ENCODE measurements around the gene GREB1. TPM values are rescaled to one million over a fixed set of nuclear protein-coding genes. Genes with fewer than 3 reads are reported as not detected.

The GREB1 gene
- total RNA-seq, 1 experiment from 2014 or later = 16.5 TPM

GRCh38 chr2:11559786-11560155 lies 25.9 kb downstream of the GREB1 start:
- Mint-ChIP-seq H3K36me3 (ENCODE audit: insufficient read depth in 1 of 3, low read depth in 3 of 3) (peaks cover 0 to 5% (median 0%) of the 10 kb centered on the region in 3 experiments; a peak in 1 of 7 replicates), H3K27ac (peak overlapping the region in 2 of 3 experiments; percentile 57 to 82; a peak in 3 of 7 replicates), H3K4me1 (peaks cover 24 to 36% of the 10 kb centered on the region in 2 experiments), H3K9me3 (no peaks in the 10 kb centered on the region), H3K4me3 (no peak overlapping the region), H3K27me3 (ENCODE audit: low read depth) (no peaks in the 10 kb centered on the region)
- no peak overlapping the region for H2AFZ ChIP-seq (ENCODE audit: low read length)
- no peaks in the 10 kb centered on the region for H3K23me2 ChIP-seq (ENCODE audit: insufficient read length, low read depth, low read length, poor library complexity, severe bottlenecking)
- TF ChIP-seq CTCF (conservative IDR thresholded peaks at IDR 0.05) = no peak
- no peak overlapping the region for H3K9ac ChIP-seq (ENCODE audit: extremely low read depth, insufficient read length, low read length)
- no peak overlapping the region for H2BK120ac ChIP-seq (ENCODE audit: low read depth, low read length, poor library complexity, severe bottlenecking)
- H3K4me2 ChIP-seq (ENCODE audit: insufficient read depth, insufficient read length, low read length) = no peak overlapping the region
- DNase-seq = no peak
- no peak overlapping the region for H2BK20ac ChIP-seq (ENCODE audit: low read depth, low read length, poor library complexity, severe bottlenecking)
- H3K9me3 ChIP-seq (ENCODE audit: control insufficient read depth, low read depth, low read length) = no peaks in the 10 kb centered on the region
- H2AK5ac ChIP-seq (ENCODE audit: insufficient read length, low read length) = no peak overlapping the region
- no peak overlapping the region for H4K8ac ChIP-seq (replicated peaks; ENCODE audit: insufficient read length, low read depth, low read length)
- no peak overlapping the region for H3K23ac ChIP-seq (ENCODE audit: insufficient read length, low read depth, low read length)
- no peak overlapping the region for H2BK12ac ChIP-seq (ENCODE audit: insufficient read length, low read depth, low read length)
- H4K20me1 ChIP-seq (ENCODE audit: control insufficient read depth, insufficient read depth, insufficient read length) = no peaks in the 10 kb centered on the region
- no peak overlapping the region for H3K14ac ChIP-seq (ENCODE audit: insufficient read depth, low read length)
- no CpG with 5 or more reads among the region's 7 CpGs for WGBS (ENCODE audit: extremely low coverage, insufficient read length, low lambda C conversion rate)
- no peak overlapping the region for H4K5ac ChIP-seq (ENCODE audit: insufficient read length, low read depth, low read length)
- H2BK5ac ChIP-seq (ENCODE audit: insufficient read length, low read length) = no peak overlapping the region
- H3K27me3 ChIP-seq (ENCODE audit: insufficient read depth, low read length) = no peaks in the 10 kb centered on the region
- H3K4ac ChIP-seq (ENCODE audit: low read depth, low read length) = no peak overlapping the region
- H2BK15ac ChIP-seq (ENCODE audit: low read depth, low read length) = no peak overlapping the region
- no peaks in the 10 kb centered on the region for H3K79me2 ChIP-seq (ENCODE audit: insufficient read depth, low read length)
- H3K4me1 ChIP-seq (ENCODE audit: insufficient read depth, low read length) = peaks cover 4% of the 10 kb centered on the region; the same call in 1 of the 2 replicates
- no peak overlapping the region for H3K56ac ChIP-seq (ENCODE audit: insufficient read length, low read depth, low read length)
- H3K79me1 ChIP-seq (ENCODE audit: insufficient read depth, low read depth, low read length, poor library complexity, severe bottlenecking) = no peaks in the 10 kb centered on the region
- H3K18ac ChIP-seq (ENCODE audit: insufficient read length, low read depth, low read length) = no peak overlapping the region
- no peak overlapping the region for H3T11ph ChIP-seq (ENCODE audit: low read length)
- no peak overlapping the region for H4K91ac ChIP-seq (ENCODE audit: insufficient read length, low read depth, low read length)
- H3K27ac ChIP-seq (ENCODE audit: insufficient read length, low read depth, low read length) = no peak overlapping the region
